Measurements from ENCODE around the gene TPM1.
"Not testable (repeated sequence)": the region's sequence is repeated elsewhere in the genome, so short reads cannot be mapped to it uniquely, and the experiment has no call there.

The TPM1 gene

GRCh38 chr15:63041974-63042876 lies at the start of gene TPM1:
Gene TPM1, plus strand, starts transcription at chr15:63042747. Its CDS starts 83 bp downstream, at chr15:63042830.
- peak; percentile 82 for DNase-seq (ENCODE audit: low spot score)

- DNase-seq (ENCODE audit: low spot score) = no peak
Observed at GRCh38 chr15:62993066-62993465, 49.5 kb upstream of the TPM1 start.

- DNase-seq (ENCODE audit: low spot score) = not testable (repeated sequence)
Observed at GRCh38 chr15:62993632-62994031, 48.9 kb upstream of the TPM1 start.

- no peak for DNase-seq (ENCODE audit: low spot score)
Observed at GRCh38 chr15:62994439-62994838, 48.1 kb upstream of the TPM1 start.

- no peak for DNase-seq (ENCODE audit: low spot score)
Observed at GRCh38 chr15:62994975-62995681, 47.4 kb upstream of the TPM1 start.

GRCh38 chr15:62997441-62997840 lies 45.1 kb upstream of the TPM1 start:
- no peak for DNase-seq (ENCODE audit: low spot score)

- no peak for DNase-seq (ENCODE audit: low spot score)
Observed at GRCh38 chr15:62998262-62998890, 44.2 kb upstream of the TPM1 start.

DNA sequence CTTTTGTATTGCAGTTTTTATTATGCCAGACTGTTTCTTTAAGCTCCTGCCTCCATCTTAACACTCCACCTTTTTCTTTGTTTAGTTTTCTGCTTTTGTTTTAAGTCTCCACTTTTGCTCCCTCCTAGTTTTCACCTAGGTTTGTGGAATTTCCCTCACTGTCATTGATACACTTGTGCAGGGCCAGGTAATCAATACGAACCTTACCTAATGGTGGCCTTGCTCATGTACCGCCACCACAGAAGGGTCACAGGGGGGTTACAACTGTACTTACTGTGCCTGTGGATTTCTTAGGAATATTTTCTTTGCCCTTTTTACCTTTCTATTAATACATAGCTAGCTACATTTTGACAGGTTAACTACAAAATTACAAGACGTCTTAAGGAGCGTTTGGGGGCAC lies 43.4 kb upstream of the TPM1 start:
- DNase-seq (ENCODE audit: low spot score) = no peak

GRCh38 chr15:62999923-63000561 lies 42.5 kb upstream of the TPM1 start:
- DNase-seq (ENCODE audit: low spot score) = peak; percentile 6

DNA sequence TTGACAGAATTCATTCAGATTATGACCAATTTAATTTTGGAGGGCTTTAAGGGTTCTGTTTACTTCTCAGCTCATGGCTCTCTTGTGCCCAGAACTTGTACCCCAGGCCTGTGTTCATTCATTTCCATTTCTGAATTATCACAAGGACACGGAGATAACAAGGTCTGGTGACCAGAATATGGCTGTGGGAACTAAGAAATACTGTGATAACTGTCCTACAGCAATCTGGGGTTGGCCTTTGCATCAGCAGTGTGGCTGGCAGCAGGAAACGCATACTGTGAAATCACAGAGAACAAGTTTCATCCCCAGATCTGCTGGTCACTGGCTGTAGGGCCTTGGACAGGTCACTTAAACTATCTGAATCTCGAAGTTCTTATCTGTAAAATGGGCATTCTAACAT lies 41.8 kb upstream of the TPM1 start:
- no peak for DNase-seq (ENCODE audit: low spot score)

- DNase-seq (ENCODE audit: low spot score) = no peak
Observed at GRCh38 chr15:63004211-63004610, 38.3 kb upstream of the TPM1 start.

GRCh38 chr15:63006032-63006878 lies 36.3 kb upstream of the TPM1 start:
- DNase-seq (ENCODE audit: low spot score) = no peak

- no peak for DNase-seq (ENCODE audit: low spot score)
Observed at GRCh38 chr15:63008333-63009049, 34.1 kb upstream of the TPM1 start.

DNA sequence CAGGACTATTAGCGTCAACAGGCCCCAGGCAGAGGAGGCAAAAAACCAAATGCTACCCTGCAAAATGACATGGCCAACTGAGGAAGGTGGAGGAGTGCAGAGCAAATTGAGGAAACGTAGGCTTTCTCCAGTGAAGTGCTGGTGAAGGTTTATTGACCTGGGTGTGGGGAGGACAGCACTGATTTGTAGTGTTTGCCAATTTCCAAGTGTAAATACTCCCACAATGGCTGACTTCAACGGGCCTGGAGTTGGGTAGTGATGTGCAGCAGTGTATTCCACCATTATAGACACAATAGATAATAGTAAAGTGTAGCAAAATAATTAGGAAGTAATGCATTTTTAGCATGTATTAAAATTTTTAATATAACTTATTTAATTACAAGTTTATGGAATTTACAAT lies 32.2 kb upstream of the TPM1 start:
- no peak for DNase-seq (ENCODE audit: low spot score)

DNA sequence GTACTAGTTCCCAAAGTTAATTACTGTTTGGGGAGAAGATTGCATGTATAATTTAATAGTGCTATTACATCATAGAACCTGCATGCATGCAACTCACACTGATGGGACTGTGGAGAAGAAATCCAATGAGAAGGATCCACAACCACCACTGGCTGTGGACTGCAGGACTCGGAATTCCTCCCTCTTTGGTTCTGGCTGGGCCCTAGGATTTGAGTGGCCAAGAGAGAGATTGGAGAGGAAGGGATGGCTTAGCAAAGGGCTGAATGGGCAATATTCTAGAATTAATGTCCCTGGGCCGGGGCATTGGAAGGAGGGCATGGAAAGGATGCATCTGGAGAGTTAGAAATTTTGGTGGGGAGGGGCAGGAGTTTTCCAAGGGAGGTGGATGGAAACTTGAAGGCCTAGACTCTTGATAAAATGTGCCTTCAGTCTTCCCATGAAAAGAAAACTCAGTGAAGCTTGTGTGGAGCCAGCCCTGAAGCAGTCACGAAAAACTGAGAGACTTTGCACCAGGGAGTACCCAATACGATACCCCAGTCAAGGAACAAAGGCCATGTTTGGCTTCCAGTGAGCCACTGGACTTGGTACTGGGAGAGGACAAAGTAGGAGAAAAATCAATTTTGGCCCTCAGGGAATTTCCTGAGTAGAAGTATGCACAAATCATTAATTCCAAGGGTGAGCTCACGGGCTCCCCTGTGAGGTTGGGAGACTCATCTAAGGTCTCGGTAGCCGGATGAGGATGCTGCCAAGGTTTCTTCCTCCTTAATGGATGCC lies 31.4 kb upstream of the TPM1 start:
- DNase-seq (ENCODE audit: low spot score) = no peak

DNA sequence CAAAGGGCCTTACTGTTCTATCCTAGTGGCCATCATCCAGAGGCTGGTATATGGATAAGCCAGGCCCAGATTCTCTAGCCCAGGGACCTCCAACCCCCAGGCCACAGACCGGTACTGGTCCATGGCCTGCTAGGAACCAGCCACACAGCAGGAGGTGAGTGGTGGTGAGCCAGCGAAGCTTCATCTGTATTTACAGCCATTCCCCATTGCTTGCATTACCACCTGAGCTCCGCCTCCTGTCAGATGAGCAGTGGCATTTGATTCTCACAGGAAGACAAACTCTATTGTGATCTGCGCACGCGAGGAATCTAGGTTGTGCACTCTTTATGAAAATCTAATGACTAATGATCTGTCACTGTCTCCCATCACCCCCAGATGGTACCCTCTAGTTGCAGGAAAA lies 30.1 kb upstream of the TPM1 start:
- DNase-seq (ENCODE audit: low spot score) = no peak

DNA sequence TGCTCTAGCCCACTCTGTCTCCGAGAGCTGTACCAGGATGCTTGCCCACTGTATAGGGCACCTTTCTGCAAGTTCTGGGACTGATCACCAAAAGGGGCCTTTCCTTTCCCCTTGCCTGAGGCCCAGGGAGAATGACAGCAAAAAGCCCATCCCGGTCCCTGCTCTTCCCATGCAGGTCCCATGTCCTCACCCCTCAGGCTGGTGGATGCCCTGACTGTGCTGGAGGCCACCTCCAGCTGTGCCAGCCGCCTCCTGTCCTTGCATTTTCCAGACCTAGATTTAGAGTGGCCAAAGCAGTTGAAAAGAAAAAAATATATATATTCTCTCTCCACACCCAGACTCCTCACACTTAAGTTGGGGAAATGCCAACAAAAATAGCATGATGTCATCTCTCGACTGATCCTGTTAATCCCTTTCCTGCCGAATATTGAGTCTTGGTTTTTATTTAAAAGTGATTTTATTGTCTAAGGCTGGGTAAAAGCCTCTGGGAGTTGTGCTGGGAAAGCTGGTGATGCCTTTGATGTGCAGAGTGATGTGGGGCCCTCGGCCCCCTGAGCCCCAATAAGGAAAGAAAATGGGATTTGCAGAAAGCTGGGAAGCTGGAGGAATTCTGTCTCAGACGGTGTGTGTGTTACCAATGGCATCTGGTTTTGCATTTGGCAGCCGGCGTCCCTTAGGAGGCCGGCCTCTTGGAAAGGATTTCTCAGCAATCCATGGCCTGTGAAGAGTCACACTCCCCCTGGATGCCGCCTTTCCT lies 29.3 kb upstream of the TPM1 start:
- DNase-seq (ENCODE audit: low spot score) = peak; percentile 16

GRCh38 chr15:63014578-63014977 lies 28.0 kb upstream of the TPM1 start:
- DNase-seq (ENCODE audit: low spot score) = no peak

GRCh38 chr15:63015618-63016017 lies 26.9 kb upstream of the TPM1 start:
- peak; percentile 77 for DNase-seq (ENCODE audit: low spot score)
